Neural cell (in vitro differentiated cells): Measurements from ENCODE around the gene CTR9. TPM values are rescaled to one million over a fixed set of nuclear protein-coding genes. Genes with fewer than 3 reads are reported as not detected.

ENCODE experiments used
- H2AFZ ChIP-seq: fragments of 200-600, 300-800 bp; sonication (generic), shearing (Covaris generic); 2 replicates; pipeline ENCODE4 v1.6.0; 2014; ENCODE audit warnings: low read depth, mild to moderate bottlenecking, antibody characterized with exemption, low read length, moderate library complexity
- H3F3A ChIP-seq: fragments of 200-600 bp; shearing (Covaris generic); 2 replicates; pipeline ENCODE4 v1.6.1; 2016; ENCODE audit warnings: mild to moderate bottlenecking, moderate library complexity, mixed read lengths, antibody characterized with exemption, low read length; ENCODE audit not compliant: insufficient read depth, poor library complexity, severe bottlenecking
- H3K27ac ChIP-seq: fragments of 200-600, 300-800 bp; sonication (generic), shearing (Covaris generic); 2 replicates; pipeline ENCODE4 v1.5.1; 2014; ENCODE audit warnings: mild to moderate bottlenecking, low read length, moderate library complexity
- H3K27me3 ChIP-seq: fragments of 300-800, 200-600 bp; sonication (generic), shearing (Covaris generic); 2 replicates; pipeline ENCODE4 v1.6.0; 2014; ENCODE audit warnings: mild to moderate bottlenecking, low read depth, low read length, moderate library complexity; ENCODE audit not compliant: insufficient read depth
- H3K36me3 ChIP-seq: fragments of 300-800, 200-600 bp; sonication (generic), shearing (Covaris generic); 2 replicates; pipeline ENCODE4 v1.5.1; 2014; ENCODE audit warnings: mild to moderate bottlenecking, antibody characterized with exemption, low read length, moderate library complexity; ENCODE audit not compliant: insufficient read depth
- H3K4me2 ChIP-seq: fragments of 300-800, 200-600 bp; sonication (generic), shearing (Covaris generic); 2 replicates; pipeline ENCODE4 v1.6.0; 2014; ENCODE audit warnings: mild to moderate bottlenecking, low read length
- H3K4me3 ChIP-seq: fragments of 300-800, 200-600 bp; sonication (generic), shearing (Covaris generic); 2 replicates; pipeline ENCODE4 v1.5.1; 2014; ENCODE audit warnings: mild to moderate bottlenecking, low read length, moderate library complexity
- H3K79me2 ChIP-seq: fragments of 200-600 bp; shearing (Covaris generic); replicated peaks from 2 replicates; pipeline ENCODE4 v1.6.0; 2014; ENCODE audit warnings: mild to moderate bottlenecking, low read length, moderate library complexity; ENCODE audit not compliant: insufficient read depth
- H3K9ac ChIP-seq: fragments of 300-800, 200-600 bp; sonication (generic), shearing (Covaris generic); 2 replicates; pipeline ENCODE4 v1.6.1; 2016; ENCODE audit warnings: mild to moderate bottlenecking, low read length, mixed read lengths
- H3K9me2 ChIP-seq: fragments of 200-600 bp; shearing (Covaris generic); 2 replicates; pipeline ENCODE4 v1.6.1; 2016; ENCODE audit warnings: mild to moderate bottlenecking, low read length, mixed read lengths; ENCODE audit not compliant: insufficient read depth
- H3K9me3 ChIP-seq: fragments of 200-600, 300-800 bp; sonication (generic), shearing (Covaris generic); 2 replicates; pipeline ENCODE4 v1.6.1; 2016; ENCODE audit warnings: mild to moderate bottlenecking, mixed run types, low read length, moderate library complexity, mixed read lengths
- H4K20me1 ChIP-seq: fragments of 200-600 bp; shearing (Covaris generic); 2 replicates; pipeline ENCODE4 v1.6.1; 2016; ENCODE audit warnings: mild to moderate bottlenecking, mixed run types; ENCODE audit not compliant: insufficient read depth
- EP300 ChIP-seq: fragments of 450-650 bp; conservative IDR thresholded peaks from 2 replicates; pipeline ENCODE4 v1.6.1; 2014; ENCODE audit warnings: antibody characterized with exemption, mild to moderate bottlenecking, moderate library complexity; ENCODE audit not compliant: poor library complexity, severe bottlenecking
- EZH2 ChIP-seq: fragments of 200-600, 300-800 bp; shearing (Covaris generic), sonication (generic); IDR thresholded peaks from 2 replicates; pipeline ENCODE4 v1.6.1; 2014; ENCODE audit warnings: antibody characterized with exemption, low read length, borderline replicate concordance, mild to moderate bottlenecking; ENCODE audit not compliant: insufficient read depth, poor library complexity, severe bottlenecking
- MXI1 ChIP-seq: fragments of 450-650 bp; conservative IDR thresholded peaks from 2 replicates; pipeline ENCODE4 v1.6.1; 2014; ENCODE audit warnings: antibody characterized with exemption, mild to moderate bottlenecking; ENCODE audit not compliant: poor library complexity, severe bottlenecking
- POLR2AphosphoS5 ChIP-seq: IDR thresholded peaks from 2 replicates; pipeline ENCODE4 v1.6.1; 2012
- RAD21 ChIP-seq: fragments of 450-650 bp; conservative IDR thresholded peaks from 2 replicates; pipeline ENCODE4 v1.6.1; 2014; ENCODE audit warnings: antibody characterized with exemption, mild to moderate bottlenecking, moderate library complexity
- SMC3 ChIP-seq: fragments of 450-650 bp; conservative IDR thresholded peaks from 2 replicates; pipeline ENCODE4 v1.6.1; 2014; ENCODE audit warnings: antibody characterized with exemption, mild to moderate bottlenecking, moderate library complexity; ENCODE audit not compliant: poor library complexity
- TAF1 ChIP-seq: IDR thresholded peaks from 2 replicates; pipeline ENCODE4 v1.6.1; 2012; ENCODE audit warnings: low read depth
- polyA plus RNA-seq: library from polyadenylated mRNA; depleted of rRNA; stranded (reverse); fragments of >200 nt; gene quantifications from 2 replicates; pipeline ENCODE4 v1.2.3, GENCODE V29; 2014
- TF ChIP-seq, protein P1 (sequence below): fragments of 450-650 bp; IDR thresholded peaks from 2 replicates; pipeline ENCODE4 v1.5.1; 2014; ENCODE audit warnings: antibody characterized with exemption, mild to moderate bottlenecking, moderate library complexity; ENCODE audit not compliant: poor library complexity, severe bottlenecking
- TF ChIP-seq, protein P2 (sequence below): IDR thresholded peaks from 2 replicates; pipeline ENCODE4 v1.6.1; 2012; ENCODE audit warnings: borderline replicate concordance

The CTR9 gene
- polyA plus RNA-seq, 1 donor from 2014 or later, result 24.1 TPM

DNA sequence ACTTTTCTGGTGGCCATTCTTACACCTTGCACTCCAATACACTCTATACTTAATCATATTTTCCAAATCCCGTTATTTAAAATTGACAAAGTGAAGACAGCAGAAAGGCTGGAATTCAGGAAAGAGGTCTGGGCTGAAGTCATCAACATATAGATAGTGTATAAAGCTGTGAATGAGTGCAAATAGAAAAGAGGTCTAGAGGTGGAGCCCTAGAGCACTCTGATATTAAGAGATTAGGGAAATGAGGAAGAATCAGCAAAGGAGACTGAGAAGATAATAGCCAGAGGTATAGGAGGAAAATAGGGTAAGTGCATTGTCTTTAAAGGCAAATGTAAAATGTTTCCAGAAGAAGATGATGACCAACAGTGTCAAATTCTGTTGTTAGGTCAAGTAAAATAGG lies 7.9 kb downstream of the CTR9 start:
- no peak overlapping the region for H3K27ac ChIP-seq
- H3K4me3 ChIP-seq, result no peak overlapping the region
- H4K20me1 ChIP-seq, result no peaks in the 10 kb centered on the region
- no peaks in the 10 kb centered on the region for H3F3A ChIP-seq
- no peaks in the 10 kb centered on the region for H3K9me2 ChIP-seq
- H2AFZ ChIP-seq, result no peak overlapping the region
- H3K79me2 ChIP-seq, result peaks cover under 1% of the 10 kb centered on the region
- H3K4me2 ChIP-seq, result no peak overlapping the region
- peaks cover 10% of the 10 kb centered on the region for H3K36me3 ChIP-seq
- no peak overlapping the region for H3K9ac ChIP-seq
- TF ChIP-seq MXI1 (no peak), EP300 (no peak), RAD21 (peak; percentile 12), POLR2AphosphoS5 (no peak), TAF1 (no peak)
- TF ChIP-seq, protein P1, sequence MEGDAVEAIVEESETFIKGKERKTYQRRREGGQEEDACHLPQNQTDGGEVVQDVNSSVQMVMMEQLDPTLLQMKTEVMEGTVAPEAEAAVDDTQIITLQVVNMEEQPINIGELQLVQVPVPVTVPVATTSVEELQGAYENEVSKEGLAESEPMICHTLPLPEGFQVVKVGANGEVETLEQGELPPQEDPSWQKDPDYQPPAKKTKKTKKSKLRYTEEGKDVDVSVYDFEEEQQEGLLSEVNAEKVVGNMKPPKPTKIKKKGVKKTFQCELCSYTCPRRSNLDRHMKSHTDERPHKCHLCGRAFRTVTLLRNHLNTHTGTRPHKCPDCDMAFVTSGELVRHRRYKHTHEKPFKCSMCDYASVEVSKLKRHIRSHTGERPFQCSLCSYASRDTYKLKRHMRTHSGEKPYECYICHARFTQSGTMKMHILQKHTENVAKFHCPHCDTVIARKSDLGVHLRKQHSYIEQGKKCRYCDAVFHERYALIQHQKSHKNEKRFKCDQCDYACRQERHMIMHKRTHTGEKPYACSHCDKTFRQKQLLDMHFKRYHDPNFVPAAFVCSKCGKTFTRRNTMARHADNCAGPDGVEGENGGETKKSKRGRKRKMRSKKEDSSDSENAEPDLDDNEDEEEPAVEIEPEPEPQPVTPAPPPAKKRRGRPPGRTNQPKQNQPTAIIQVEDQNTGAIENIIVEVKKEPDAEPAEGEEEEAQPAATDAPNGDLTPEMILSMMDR, result peak; percentile 54
- H3K27me3 ChIP-seq, result no peaks in the 10 kb centered on the region
- H3K9me3 ChIP-seq, result no peaks in the 10 kb centered on the region

DNA sequence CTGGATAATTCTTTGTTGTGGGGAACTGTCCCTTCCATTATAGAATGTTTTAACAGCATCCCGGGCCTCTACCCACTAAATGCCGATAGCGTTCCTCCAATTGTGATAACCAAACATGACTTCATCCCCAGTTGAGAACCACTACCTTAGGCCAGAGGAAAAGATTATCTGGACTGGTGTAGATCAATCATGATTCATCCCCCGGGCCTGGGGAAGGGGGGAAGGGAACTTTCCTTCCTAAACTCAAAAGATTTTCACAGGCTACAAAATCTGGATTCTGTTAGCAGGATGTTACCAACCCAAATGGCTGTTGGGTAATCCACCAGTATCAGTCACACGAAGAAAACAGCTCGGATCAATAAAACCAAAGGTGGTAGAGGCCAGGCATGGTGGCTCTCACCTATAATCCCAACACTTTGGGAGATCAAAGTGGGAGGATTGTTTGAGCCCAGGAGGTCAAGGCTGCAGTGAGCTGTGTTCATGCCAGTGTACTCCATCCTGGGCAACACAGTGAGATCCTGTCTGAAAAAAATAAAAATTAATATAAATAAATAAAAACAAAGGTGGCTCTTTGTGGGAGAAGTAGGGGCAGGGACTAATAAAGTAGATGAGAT lies 10.1 kb downstream of the CTR9 start:
- Histone ChIP-seq H3K9me2 (no peaks in the 10 kb centered on the region), H3F3A (no peaks in the 10 kb centered on the region), H3K9me3 (no peaks in the 10 kb centered on the region), H4K20me1 (no peaks in the 10 kb centered on the region), H3K4me3 (no peak overlapping the region), H3K79me2 (no peaks in the 10 kb centered on the region), H3K27me3 (no peaks in the 10 kb centered on the region), H3K27ac (no peak overlapping the region), H2AFZ (no peak overlapping the region), H3K4me2 (no peak overlapping the region), H3K36me3 (peaks cover 10% of the 10 kb centered on the region), H3K9ac (no peak overlapping the region)
- TF ChIP-seq SMC3 (no peak), EP300 (no peak), POLR2AphosphoS5 (no peak), EZH2 (no peak), MXI1 (no peak), TAF1 (no peak), RAD21 (no peak)
- TF ChIP-seq, protein P2, sequence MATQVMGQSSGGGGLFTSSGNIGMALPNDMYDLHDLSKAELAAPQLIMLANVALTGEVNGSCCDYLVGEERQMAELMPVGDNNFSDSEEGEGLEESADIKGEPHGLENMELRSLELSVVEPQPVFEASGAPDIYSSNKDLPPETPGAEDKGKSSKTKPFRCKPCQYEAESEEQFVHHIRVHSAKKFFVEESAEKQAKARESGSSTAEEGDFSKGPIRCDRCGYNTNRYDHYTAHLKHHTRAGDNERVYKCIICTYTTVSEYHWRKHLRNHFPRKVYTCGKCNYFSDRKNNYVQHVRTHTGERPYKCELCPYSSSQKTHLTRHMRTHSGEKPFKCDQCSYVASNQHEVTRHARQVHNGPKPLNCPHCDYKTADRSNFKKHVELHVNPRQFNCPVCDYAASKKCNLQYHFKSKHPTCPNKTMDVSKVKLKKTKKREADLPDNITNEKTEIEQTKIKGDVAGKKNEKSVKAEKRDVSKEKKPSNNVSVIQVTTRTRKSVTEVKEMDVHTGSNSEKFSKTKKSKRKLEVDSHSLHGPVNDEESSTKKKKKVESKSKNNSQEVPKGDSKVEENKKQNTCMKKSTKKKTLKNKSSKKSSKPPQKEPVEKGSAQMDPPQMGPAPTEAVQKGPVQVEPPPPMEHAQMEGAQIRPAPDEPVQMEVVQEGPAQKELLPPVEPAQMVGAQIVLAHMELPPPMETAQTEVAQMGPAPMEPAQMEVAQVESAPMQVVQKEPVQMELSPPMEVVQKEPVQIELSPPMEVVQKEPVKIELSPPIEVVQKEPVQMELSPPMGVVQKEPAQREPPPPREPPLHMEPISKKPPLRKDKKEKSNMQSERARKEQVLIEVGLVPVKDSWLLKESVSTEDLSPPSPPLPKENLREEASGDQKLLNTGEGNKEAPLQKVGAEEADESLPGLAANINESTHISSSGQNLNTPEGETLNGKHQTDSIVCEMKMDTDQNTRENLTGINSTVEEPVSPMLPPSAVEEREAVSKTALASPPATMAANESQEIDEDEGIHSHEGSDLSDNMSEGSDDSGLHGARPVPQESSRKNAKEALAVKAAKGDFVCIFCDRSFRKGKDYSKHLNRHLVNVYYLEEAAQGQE, result no peak
- TF ChIP-seq, protein P1, result no peak
